Endothelial cell (in vitro differentiated cells): ENCODE data around the gene XYLT2. TPM values are rescaled to one million over a fixed set of nuclear protein-coding genes. Genes with fewer than 3 reads are reported as not detected.

Source experiments
- DNase-seq: peaks from one replicate; pipeline ENCODE4 v3.0.0; 2021; ENCODE audit warnings: low spot score
- H3K27ac Mint-ChIP-seq: one replicate; pipeline ENCODE4 v1.8.0; 2021; ENCODE audit warnings: mixed read lengths, inconsistent platforms; ENCODE audit not compliant: unreplicated experiment
- H3K27me3 Mint-ChIP-seq: one replicate; pipeline ENCODE4 v1.8.0; 2021; ENCODE audit warnings: mild to moderate bottlenecking, moderate library complexity, mixed read lengths, inconsistent platforms; ENCODE audit not compliant: unreplicated experiment
- H3K36me3 Mint-ChIP-seq: one replicate; pipeline ENCODE4 v1.8.0; 2021; ENCODE audit warnings: mild to moderate bottlenecking, low read depth, mixed read lengths, inconsistent platforms; ENCODE audit not compliant: unreplicated experiment
- H3K4me1 Mint-ChIP-seq: one replicate; pipeline ENCODE4 v1.8.0; 2021; ENCODE audit warnings: mild to moderate bottlenecking, mixed read lengths, inconsistent platforms; ENCODE audit not compliant: unreplicated experiment
- H3K4me3 Mint-ChIP-seq: one replicate; pipeline ENCODE4 v1.8.0; 2021; ENCODE audit warnings: mild to moderate bottlenecking, mixed read lengths, inconsistent platforms; ENCODE audit not compliant: unreplicated experiment
- H3K9me3 Mint-ChIP-seq: one replicate; pipeline ENCODE4 v1.8.0; 2021; ENCODE audit warnings: mixed read lengths, inconsistent platforms; ENCODE audit not compliant: unreplicated experiment
- total RNA-seq: library from RNA; stranded (reverse); fragmentation: NEBNext Ultra II Directional; extraction: Animal tissue kit (Norgen Biotek cat#: 25700); gene quantifications from one replicate; pipeline ENCODE4 v1.2.1, GENCODE V29; 2021; ENCODE audit not compliant: unreplicated experiment
- TF ChIP-seq, protein P1 (sequence below): fragments of 200-600 bp; sonication (generic); IDR thresholded peaks from one replicate; pipeline ENCODE4 v1.5.0; 2021; ENCODE audit warnings: antibody characterized with exemption; ENCODE audit not compliant: unreplicated experiment

Gene XYLT2
- total RNA-seq, 1 donor from 2014 or later = 23.1 TPM

DNA sequence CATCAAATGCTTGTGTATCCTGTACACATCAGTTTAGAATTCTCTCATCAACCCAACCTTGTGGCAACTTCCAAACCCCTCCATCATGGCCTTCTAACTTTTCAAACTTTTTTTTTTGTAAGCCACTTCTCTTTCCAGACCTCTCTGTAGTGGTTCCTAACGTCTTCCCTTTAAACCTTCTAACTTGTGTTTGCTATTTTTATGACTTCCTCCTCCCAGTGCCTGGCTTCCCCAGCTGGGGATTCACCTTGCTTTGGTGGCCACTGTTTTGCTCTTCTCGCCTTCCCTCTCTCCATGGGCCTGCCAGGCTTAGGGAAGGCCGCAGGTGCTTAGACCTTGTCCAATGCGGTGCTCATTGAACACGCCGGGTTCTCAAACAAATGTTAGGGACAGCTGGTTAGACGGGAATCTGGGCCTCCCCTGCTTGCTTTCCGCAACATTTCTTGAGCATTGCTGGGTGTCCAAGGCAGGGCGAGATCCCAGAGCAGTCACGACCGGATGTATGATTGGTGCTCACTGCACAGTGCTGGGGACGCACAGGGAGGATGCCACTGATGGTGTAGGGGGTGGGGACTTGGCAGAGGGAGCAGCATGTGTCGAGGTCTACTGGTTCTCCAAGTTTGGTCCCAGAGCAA, 1.1 kb upstream of the XYLT2 start:
- DNase-seq = no peak
- peak overlapping the region; percentile 25 for H3K27ac Mint-ChIP-seq
- H3K4me3 Mint-ChIP-seq = peak overlapping the region; percentile 89
- H3K9me3 Mint-ChIP-seq = no peaks in the 10 kb centered on the region
- TF ChIP-seq, protein P1, sequence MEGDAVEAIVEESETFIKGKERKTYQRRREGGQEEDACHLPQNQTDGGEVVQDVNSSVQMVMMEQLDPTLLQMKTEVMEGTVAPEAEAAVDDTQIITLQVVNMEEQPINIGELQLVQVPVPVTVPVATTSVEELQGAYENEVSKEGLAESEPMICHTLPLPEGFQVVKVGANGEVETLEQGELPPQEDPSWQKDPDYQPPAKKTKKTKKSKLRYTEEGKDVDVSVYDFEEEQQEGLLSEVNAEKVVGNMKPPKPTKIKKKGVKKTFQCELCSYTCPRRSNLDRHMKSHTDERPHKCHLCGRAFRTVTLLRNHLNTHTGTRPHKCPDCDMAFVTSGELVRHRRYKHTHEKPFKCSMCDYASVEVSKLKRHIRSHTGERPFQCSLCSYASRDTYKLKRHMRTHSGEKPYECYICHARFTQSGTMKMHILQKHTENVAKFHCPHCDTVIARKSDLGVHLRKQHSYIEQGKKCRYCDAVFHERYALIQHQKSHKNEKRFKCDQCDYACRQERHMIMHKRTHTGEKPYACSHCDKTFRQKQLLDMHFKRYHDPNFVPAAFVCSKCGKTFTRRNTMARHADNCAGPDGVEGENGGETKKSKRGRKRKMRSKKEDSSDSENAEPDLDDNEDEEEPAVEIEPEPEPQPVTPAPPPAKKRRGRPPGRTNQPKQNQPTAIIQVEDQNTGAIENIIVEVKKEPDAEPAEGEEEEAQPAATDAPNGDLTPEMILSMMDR = no peak
- H3K36me3 Mint-ChIP-seq = peaks cover 5% of the 10 kb centered on the region
- H3K4me1 Mint-ChIP-seq = peaks cover 24% of the 10 kb centered on the region
- H3K27me3 Mint-ChIP-seq = peaks cover 12% of the 10 kb centered on the region

DNA sequence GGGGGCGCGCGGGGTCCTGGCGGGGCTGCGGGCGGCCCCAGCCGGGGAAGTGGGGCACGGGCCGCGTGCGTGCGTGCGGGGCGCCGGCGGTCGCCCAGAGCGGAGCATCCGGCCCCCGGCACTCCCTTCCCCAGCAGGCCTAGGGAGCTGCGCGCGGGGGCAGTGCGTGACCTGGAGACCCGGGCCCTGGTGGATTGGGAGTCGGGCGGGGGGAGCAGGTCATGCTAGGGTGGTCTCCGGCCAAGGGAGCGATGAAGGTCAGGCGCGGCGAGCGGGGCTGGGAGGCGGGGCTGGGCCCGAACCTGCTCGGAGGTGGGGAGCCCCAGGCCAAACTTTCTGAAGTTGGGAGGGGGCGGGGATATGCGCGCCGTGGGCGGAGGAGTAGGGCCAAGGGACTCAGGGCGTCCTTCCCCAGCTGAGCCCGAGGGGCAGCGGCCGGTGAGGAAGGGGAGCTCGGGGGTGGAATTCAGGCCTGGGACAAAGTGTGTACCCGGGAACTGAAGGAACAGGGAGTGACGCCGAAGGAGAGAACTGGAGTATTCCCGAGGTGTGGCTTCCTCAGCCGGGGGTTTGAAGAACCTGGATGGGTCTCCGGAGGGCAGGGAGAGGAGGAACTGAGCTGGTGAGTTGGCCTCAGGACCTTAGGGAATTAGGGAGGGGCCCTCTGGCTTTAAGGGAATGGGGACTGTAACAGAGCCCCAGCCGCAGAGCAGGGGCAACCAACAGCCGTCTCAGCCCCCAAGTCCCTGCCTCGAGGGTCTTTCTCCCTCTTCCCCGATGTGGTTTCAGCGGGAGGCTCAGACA, 589 bp downstream of the XYLT2 start:
- TF ChIP-seq, protein P1 = no peak

DNA sequence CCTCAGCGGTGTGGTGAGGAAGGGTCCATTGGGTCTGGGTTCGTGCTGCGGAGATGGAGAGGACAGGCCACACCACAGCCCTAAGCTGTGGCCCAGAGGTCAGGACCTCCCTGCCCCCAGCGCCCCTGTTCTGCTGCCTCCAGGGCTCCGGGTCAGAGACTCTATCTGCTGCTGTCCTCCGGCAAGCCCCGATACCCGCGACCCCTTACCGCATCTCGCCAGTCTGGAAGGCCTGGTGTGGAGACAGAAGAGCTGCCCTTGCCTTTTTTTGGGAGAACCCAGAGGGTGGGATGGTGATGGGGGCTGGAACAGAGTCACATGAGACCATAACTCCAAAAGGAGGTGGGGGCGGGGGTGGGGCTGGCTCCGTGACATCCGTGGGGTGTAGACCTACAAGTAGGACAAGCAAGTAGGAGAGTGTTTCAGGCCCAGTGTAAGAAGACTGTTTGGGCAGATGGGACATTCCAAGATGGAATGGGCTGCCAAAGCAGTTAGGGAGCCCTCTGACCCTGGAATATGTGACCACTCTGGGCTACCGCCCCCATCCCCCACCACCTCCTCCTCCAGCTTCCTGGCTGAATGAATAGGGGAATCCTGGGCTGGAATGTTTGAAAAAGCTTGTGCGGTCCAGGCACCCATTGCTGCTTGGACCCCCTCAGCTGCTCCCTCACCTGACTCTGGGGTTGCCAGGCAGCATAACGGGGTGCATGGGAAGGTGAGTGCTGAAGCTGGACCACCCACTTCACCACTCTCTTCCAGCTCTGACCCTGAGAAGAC, 1.4 kb downstream of the XYLT2 start:
- peaks cover 29% of the 10 kb centered on the region for H3K4me1 Mint-ChIP-seq
- DNase-seq = no peak
- H3K4me3 Mint-ChIP-seq = peak overlapping the region; percentile 94
- H3K27ac Mint-ChIP-seq = peak overlapping the region; percentile 83
- H3K27me3 Mint-ChIP-seq = peaks cover 16% of the 10 kb centered on the region
- H3K36me3 Mint-ChIP-seq = peaks cover 13% of the 10 kb centered on the region
- TF ChIP-seq, protein P1 = no peak
- no peaks in the 10 kb centered on the region for H3K9me3 Mint-ChIP-seq

More for the DNA sequence above, 589 bp downstream of the XYLT2 start:
- Mint-ChIP-seq H3K9me3 (no peaks in the 10 kb centered on the region), H3K36me3 (peaks cover 7% of the 10 kb centered on the region), H3K4me1 (peaks cover 25% of the 10 kb centered on the region), H3K4me3 (peak overlapping the region; percentile 94), H3K27me3 (peaks cover 16% of the 10 kb centered on the region), H3K27ac (no peak overlapping the region)
- peak; percentile 40 for DNase-seq

- H3K27me3 Mint-ChIP-seq = peaks cover 16% of the 10 kb centered on the region
- TF ChIP-seq, protein P1 = no peak
- H3K4me3 Mint-ChIP-seq = peak overlapping the region; percentile 94
- peak overlapping the region; percentile 83 for H3K27ac Mint-ChIP-seq
- H3K36me3 Mint-ChIP-seq = peaks cover 14% of the 10 kb centered on the region
- H3K9me3 Mint-ChIP-seq = no peaks in the 10 kb centered on the region
- H3K4me1 Mint-ChIP-seq = peaks cover 29% of the 10 kb centered on the region
- no peak for DNase-seq
These were observed 2.0 kb downstream of the XYLT2 start for GRCh38 chr17:50347894-50348291.
